Tibial nerve (tissue), 4 donors: ENCODE measurements around the gene EPB41L4A.

ENCODE experiments used
- CTCF ChIP-seq, 5 experiments: fragments of 200-600 bp in 3 of 5; fragments of 450-650 bp in 2 of 5; sonication (generic) in 3 of 5; IDR thresholded peaks; one replicate each; pipeline ENCODE4 v1.5.1; 2016 to 2019; ENCODE audit warnings: antibody characterized with exemption in 5 of 5, mild to moderate bottlenecking in 3 of 5, moderate library complexity in 2 of 5
- EP300 ChIP-seq, 2 donors: sonication (generic); formaldehyde crosslinking; IDR thresholded peaks; one replicate each; pipeline ENCODE4 v1.6.1; 2017; ENCODE audit warnings: antibody characterized with exemption in 2 of 2, mild to moderate bottlenecking in 1 of 2
- POLR2A ChIP-seq, 2 donors: fragments of 450-650 bp; IDR thresholded peaks; one replicate each; pipeline ENCODE4 v1.6.1; 2017; ENCODE audit warnings: antibody characterized with exemption in 2 of 2, mild to moderate bottlenecking in 2 of 2, moderate library complexity in 2 of 2

- TF ChIP-seq CTCF (IDR thresholded peaks at IDR 0.05) (no peak), POLR2A (IDR thresholded peaks at IDR 0.05) (no peak), EP300 (IDR thresholded peaks at IDR 0.05) (no peak)
These were observed 291.2 kb downstream of the EPB41L4A start for GRCh38 chr5:112127861-112128260.
